Gastrocnemius medialis (tissue), 4 donors: ENCODE measurements around the gene NANOS3.

Source experiments
- POLR2A ChIP-seq, 2 donors: fragments of 450-650 bp; IDR thresholded peaks; one replicate each; pipeline ENCODE4 v1.6.1; 2017; ENCODE audit warnings: antibody characterized with exemption in 2 of 2, mild to moderate bottlenecking in 2 of 2, moderate library complexity in 2 of 2
- TF ChIP-seq, protein P1 (sequence below), 5 experiments: fragments of 450-650 bp in 3 of 5; fragments of 200-600 bp in 2 of 5; sonication (generic) in 2 of 5; IDR thresholded peaks in 4 of 5; conservative IDR thresholded peaks in 1 of 5; 1 replicate in 4 of 5; 2 replicates in 1 of 5; pipeline ENCODE4 v1.5.1; 2016 to 2019; ENCODE audit warnings: antibody characterized with exemption in 5 of 5, mild to moderate bottlenecking in 3 of 5, moderate library complexity in 3 of 5

DNA sequence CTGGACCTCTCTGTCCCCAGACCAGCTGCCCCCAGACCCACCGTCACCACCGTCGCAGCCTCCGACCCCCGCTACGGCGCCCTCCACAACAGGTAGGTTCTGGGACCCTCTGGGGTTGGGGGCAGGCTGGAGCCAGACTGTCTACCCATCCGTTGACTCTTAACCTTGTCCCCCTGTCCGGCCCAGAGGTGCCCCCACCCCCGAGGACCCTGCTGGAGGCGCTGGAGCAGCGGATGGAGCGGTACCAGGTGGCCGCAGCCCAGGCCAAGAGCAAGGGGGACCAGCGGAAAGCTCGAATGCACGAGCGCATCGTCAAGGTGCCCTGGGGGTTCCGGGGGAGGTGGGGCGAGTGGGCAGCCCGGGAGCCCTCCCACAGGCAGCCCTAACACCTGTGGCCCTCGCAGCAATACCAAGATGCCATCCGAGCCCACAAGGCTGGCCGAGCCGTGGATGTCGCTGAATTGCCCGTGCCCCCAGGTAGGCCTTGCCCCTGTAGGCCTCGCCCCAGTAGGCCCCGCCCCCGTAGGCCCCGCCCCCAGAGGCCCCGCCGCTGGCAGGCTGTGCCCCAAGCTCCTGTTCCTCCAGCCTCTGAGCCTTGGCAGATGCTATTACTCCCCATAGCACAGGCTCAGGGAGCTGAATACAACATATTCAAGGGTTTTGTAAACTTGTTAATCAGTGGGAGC, 41.9 kb downstream of the NANOS3 start:
- TF ChIP-seq, protein P1, sequence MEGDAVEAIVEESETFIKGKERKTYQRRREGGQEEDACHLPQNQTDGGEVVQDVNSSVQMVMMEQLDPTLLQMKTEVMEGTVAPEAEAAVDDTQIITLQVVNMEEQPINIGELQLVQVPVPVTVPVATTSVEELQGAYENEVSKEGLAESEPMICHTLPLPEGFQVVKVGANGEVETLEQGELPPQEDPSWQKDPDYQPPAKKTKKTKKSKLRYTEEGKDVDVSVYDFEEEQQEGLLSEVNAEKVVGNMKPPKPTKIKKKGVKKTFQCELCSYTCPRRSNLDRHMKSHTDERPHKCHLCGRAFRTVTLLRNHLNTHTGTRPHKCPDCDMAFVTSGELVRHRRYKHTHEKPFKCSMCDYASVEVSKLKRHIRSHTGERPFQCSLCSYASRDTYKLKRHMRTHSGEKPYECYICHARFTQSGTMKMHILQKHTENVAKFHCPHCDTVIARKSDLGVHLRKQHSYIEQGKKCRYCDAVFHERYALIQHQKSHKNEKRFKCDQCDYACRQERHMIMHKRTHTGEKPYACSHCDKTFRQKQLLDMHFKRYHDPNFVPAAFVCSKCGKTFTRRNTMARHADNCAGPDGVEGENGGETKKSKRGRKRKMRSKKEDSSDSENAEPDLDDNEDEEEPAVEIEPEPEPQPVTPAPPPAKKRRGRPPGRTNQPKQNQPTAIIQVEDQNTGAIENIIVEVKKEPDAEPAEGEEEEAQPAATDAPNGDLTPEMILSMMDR (IDR thresholded peaks at IDR 0.05 in 4 of 5, conservative IDR thresholded peaks at IDR 0.05 in 1 of 5), result no peak
- TF ChIP-seq POLR2A (IDR thresholded peaks at IDR 0.05), result no peak
